ENCODE results near the gene SPATA31E1. TPM values are rescaled to one million over a fixed set of nuclear protein-coding genes. Genes with fewer than 3 reads are reported as not detected.

The SPATA31E1 gene
- total and polyA plus RNA-seq, 4 donors: not detected

- no peaks in the 10 kb centered on the region for H3K9me3 ChIP-seq (ENCODE audit: control insufficient read depth, low read length)
- no peak overlapping the region for H3K27ac ChIP-seq (ENCODE audit: low read depth in 1 of 2, low read length in 2 of 2)
- 81 to 84% methylated on average over 5 of the region's 5 CpGs for WGBS, 2 donors
- intact Hi-C loops (cut with DNase I): no loop called here
- DNase-seq: no peak
- H3K36me3 ChIP-seq (ENCODE audit: control insufficient read depth in 1 of 2, insufficient read depth in 2 of 2, low read length in 1 of 2): no peaks in the 10 kb centered on the region
- no peaks in the 10 kb centered on the region for H3K27me3 ChIP-seq (ENCODE audit: control insufficient read depth in 1 of 2, insufficient read depth in 2 of 2, low read length in 1 of 2)
- no peak overlapping the region for H3K4me3 ChIP-seq (ENCODE audit: low read length in 2 of 2)
- H3K4me1 ChIP-seq (ENCODE audit: control insufficient read depth in 1 of 2, insufficient read depth in 2 of 2, low read length in 2 of 2): no peaks in the 10 kb centered on the region
- no peak for ATAC-seq (ENCODE audit: low FRiP score)
Observed at GRCh38 chr9:87875831-87876545, 6.7 kb upstream of the SPATA31E1 start.

GRCh38 chr9:87876708-87877107 is 6.0 kb upstream of the SPATA31E1 start:
- DNase-seq (no peak), ATAC-seq (ENCODE audit: low FRiP score) (no peak)
- no peak overlapping the region for H3K4me3 ChIP-seq (ENCODE audit: low read length in 2 of 2)
- H3K27ac ChIP-seq (ENCODE audit: low read depth in 1 of 2, low read length in 2 of 2): no peak overlapping the region
- intact Hi-C loops (cut with DNase I): no loop called here
- H3K36me3 ChIP-seq (ENCODE audit: control insufficient read depth in 1 of 2, insufficient read depth in 2 of 2, low read length in 1 of 2): no peaks in the 10 kb centered on the region
- H3K27me3 ChIP-seq (ENCODE audit: control insufficient read depth in 1 of 2, insufficient read depth in 2 of 2, low read length in 1 of 2): no peaks in the 10 kb centered on the region
- no peaks in the 10 kb centered on the region for H3K4me1 ChIP-seq (ENCODE audit: control insufficient read depth in 1 of 2, insufficient read depth in 2 of 2, low read length in 2 of 2)
- 89 to 93% methylated on average over 5 of the region's 5 CpGs for WGBS, 2 donors
- no peaks in the 10 kb centered on the region for H3K9me3 ChIP-seq (ENCODE audit: control insufficient read depth, low read length)

- H3K27me3 ChIP-seq (ENCODE audit: control insufficient read depth in 1 of 2, insufficient read depth in 2 of 2, low read length in 1 of 2): no peaks in the 10 kb centered on the region
- DNase-seq (no peak), ATAC-seq (ENCODE audit: low FRiP score) (no peak)
- no peaks in the 10 kb centered on the region for H3K9me3 ChIP-seq (ENCODE audit: control insufficient read depth, low read length)
- no peaks in the 10 kb centered on the region for H3K36me3 ChIP-seq (ENCODE audit: control insufficient read depth in 1 of 2, insufficient read depth in 2 of 2, low read length in 1 of 2)
- 85 to 90% methylated on average over 1 of the region's 1 CpG for WGBS, 2 donors
- H3K27ac ChIP-seq (ENCODE audit: low read depth in 1 of 2, low read length in 2 of 2): no peak overlapping the region
- H3K4me3 ChIP-seq (ENCODE audit: low read length in 2 of 2): no peak overlapping the region
- no peaks in the 10 kb centered on the region for H3K4me1 ChIP-seq (ENCODE audit: control insufficient read depth in 1 of 2, insufficient read depth in 2 of 2, low read length in 2 of 2)
- intact Hi-C loops (cut with DNase I): no loop called here
Observed at GRCh38 chr9:87878989-87879511, 3.6 kb upstream of the SPATA31E1 start.

GRCh38 chr9:87880116-87880515 is 2.6 kb upstream of the SPATA31E1 start:
- WGBS, 2 donors: 59 to 60% methylated on average over 8 of the region's 8 CpGs
- Histone ChIP-seq H3K27ac (ENCODE audit: low read depth in 1 of 2, low read length in 2 of 2) (no peak overlapping the region), H3K27me3 (ENCODE audit: control insufficient read depth in 1 of 2, insufficient read depth in 2 of 2, low read length in 1 of 2) (no peaks in the 10 kb centered on the region), H3K4me1 (ENCODE audit: control insufficient read depth in 1 of 2, insufficient read depth in 2 of 2, low read length in 2 of 2) (no peaks in the 10 kb centered on the region), H3K36me3 (ENCODE audit: control insufficient read depth in 1 of 2, insufficient read depth in 2 of 2, low read length in 1 of 2) (no peaks in the 10 kb centered on the region), H3K9me3 (ENCODE audit: control insufficient read depth, low read length) (no peaks in the 10 kb centered on the region), H3K4me3 (ENCODE audit: low read length in 2 of 2) (no peak overlapping the region)
- no peak for DNase-seq
- ATAC-seq (ENCODE audit: low FRiP score): no peak
- intact Hi-C loops (cut with DNase I): no loop called here

GRCh38 chr9:87880683-87881082 is 2.0 kb upstream of the SPATA31E1 start:
- no peaks in the 10 kb centered on the region for H3K36me3 ChIP-seq (ENCODE audit: control insufficient read depth in 1 of 2, insufficient read depth in 2 of 2, low read length in 1 of 2)
- DNase-seq (no peak), ATAC-seq (ENCODE audit: low FRiP score) (no peak)
- H3K4me3 ChIP-seq (ENCODE audit: low read length in 2 of 2): no peak overlapping the region
- intact Hi-C loops (cut with DNase I): no loop called here
- H3K4me1 ChIP-seq (ENCODE audit: control insufficient read depth in 1 of 2, insufficient read depth in 2 of 2, low read length in 2 of 2): no peaks in the 10 kb centered on the region
- H3K27ac ChIP-seq (ENCODE audit: low read depth in 1 of 2, low read length in 2 of 2): no peak overlapping the region
- WGBS, 2 donors: 81 to 89% methylated on average over 6 of the region's 6 CpGs
- H3K9me3 ChIP-seq (ENCODE audit: control insufficient read depth, low read length): no peaks in the 10 kb centered on the region
- no peaks in the 10 kb centered on the region for H3K27me3 ChIP-seq (ENCODE audit: control insufficient read depth in 1 of 2, insufficient read depth in 2 of 2, low read length in 1 of 2)

GRCh38 chr9:87883274-87883673 is 597 bp downstream of the SPATA31E1 start:
- no peak for DNase-seq
- intact Hi-C loops (cut with DNase I): no loop called here

GRCh38 chr9:87883990-87884389 is 1.3 kb downstream of the SPATA31E1 start:
- Histone ChIP-seq H3K27me3 (ENCODE audit: control insufficient read depth in 1 of 2, insufficient read depth in 2 of 2, low read length in 1 of 2) (no peaks in the 10 kb centered on the region), H3K4me3 (ENCODE audit: low read length in 2 of 2) (no peak overlapping the region), H3K4me1 (ENCODE audit: control insufficient read depth in 1 of 2, insufficient read depth in 2 of 2, low read length in 2 of 2) (no peaks in the 10 kb centered on the region), H3K27ac (ENCODE audit: low read depth in 1 of 2, low read length in 2 of 2) (no peak overlapping the region), H3K36me3 (ENCODE audit: control insufficient read depth in 1 of 2, insufficient read depth in 2 of 2, low read length in 1 of 2) (no peaks in the 10 kb centered on the region), H3K9me3 (ENCODE audit: control insufficient read depth, low read length) (no peaks in the 10 kb centered on the region)
- intact Hi-C loops (cut with DNase I): no loop called here
- 74 to 75% methylated on average over 8 of the region's 8 CpGs for WGBS, 2 donors
- no peak for DNase-seq
- ATAC-seq (ENCODE audit: low FRiP score): no peak

More at GRCh38 chr9:87883274-87883673, 597 bp downstream of the SPATA31E1 start:
- no peak for ATAC-seq (ENCODE audit: low FRiP score)
- no peak overlapping the region for H3K4me3 ChIP-seq (ENCODE audit: low read length in 2 of 2)
- H3K27ac ChIP-seq (ENCODE audit: low read depth in 1 of 2, low read length in 2 of 2): no peak overlapping the region
- H3K27me3 ChIP-seq (ENCODE audit: control insufficient read depth in 1 of 2, insufficient read depth in 2 of 2, low read length in 1 of 2): no peaks in the 10 kb centered on the region
- no peaks in the 10 kb centered on the region for H3K4me1 ChIP-seq (ENCODE audit: control insufficient read depth in 1 of 2, insufficient read depth in 2 of 2, low read length in 2 of 2)
- WGBS, 2 donors: 85 to 90% methylated on average over 6 of the region's 6 CpGs
- no peaks in the 10 kb centered on the region for H3K9me3 ChIP-seq (ENCODE audit: control insufficient read depth, low read length)
- no peaks in the 10 kb centered on the region for H3K36me3 ChIP-seq (ENCODE audit: control insufficient read depth in 1 of 2, insufficient read depth in 2 of 2, low read length in 1 of 2)

GRCh38 chr9:87884578-87885459 is 2.1 kb downstream of the SPATA31E1 start:
- Histone ChIP-seq H3K27me3 (ENCODE audit: control insufficient read depth in 1 of 2, insufficient read depth in 2 of 2, low read length in 1 of 2) (no peaks in the 10 kb centered on the region), H3K4me1 (ENCODE audit: control insufficient read depth in 1 of 2, insufficient read depth in 2 of 2, low read length in 2 of 2) (no peaks in the 10 kb centered on the region), H3K27ac (ENCODE audit: low read depth in 1 of 2, low read length in 2 of 2) (no peak overlapping the region), H3K4me3 (ENCODE audit: low read length in 2 of 2) (no peak overlapping the region), H3K9me3 (ENCODE audit: control insufficient read depth, low read length) (no peaks in the 10 kb centered on the region), H3K36me3 (ENCODE audit: control insufficient read depth in 1 of 2, insufficient read depth in 2 of 2, low read length in 1 of 2) (no peaks in the 10 kb centered on the region)
- no peak for DNase-seq
- intact Hi-C loops (cut with DNase I): no loop called here
- ATAC-seq (ENCODE audit: low FRiP score): no peak
- 92% methylated on average over 16 to 17 of the region's 17 CpGs for WGBS, 2 donors
